ENCODE results near the gene ADAM29.
"Not testable (repeated sequence)": the region's sequence is repeated elsewhere in the genome, so short reads cannot be mapped to it uniquely, and the experiment has no call there.

ADAM29 gene

GRCh38 chr4:174918058-174918457 lies at the start of gene ADAM29:
Gene ADAM29 (plus strand): TSS chr4:174918358. CDS start chr4:174975526, 57,168 bp downstream.
- DNase-seq (ENCODE audit: low read depth, low spot score) = no peak

GRCh38 chr4:174869339-174869738 lies 48.8 kb upstream of the ADAM29 start:
- no peak for DNase-seq (ENCODE audit: low read depth, low spot score)

- DNase-seq (ENCODE audit: low read depth, low spot score) = no peak
Measured at GRCh38 chr4:174870311-174870710, 47.8 kb upstream of the ADAM29 start.

- DNase-seq (ENCODE audit: low read depth, low spot score) = no peak
Measured at GRCh38 chr4:174871407-174871806, 46.8 kb upstream of the ADAM29 start.

- not testable (repeated sequence) for DNase-seq (ENCODE audit: low read depth, low spot score)
Measured at GRCh38 chr4:174873146-174873545, 45.0 kb upstream of the ADAM29 start.

- DNase-seq (ENCODE audit: low read depth, low spot score) = peak; percentile 7
Measured at GRCh38 chr4:174873931-174874330, 44.2 kb upstream of the ADAM29 start.

- no peak for DNase-seq (ENCODE audit: low read depth, low spot score)
Measured at GRCh38 chr4:174874898-174875297, 43.3 kb upstream of the ADAM29 start.

- DNase-seq (ENCODE audit: low read depth, low spot score) = no peak
Measured at GRCh38 chr4:174880001-174880400, 38.2 kb upstream of the ADAM29 start.

- no peak for DNase-seq (ENCODE audit: low read depth, low spot score)
Measured at GRCh38 chr4:174882317-174882992, 35.7 kb upstream of the ADAM29 start.

- DNase-seq (ENCODE audit: low read depth, low spot score) = no peak
Measured at GRCh38 chr4:174907508-174907907, 10.7 kb upstream of the ADAM29 start.

GRCh38 chr4:174910271-174910670 lies 7.9 kb upstream of the ADAM29 start:
- DNase-seq (ENCODE audit: low read depth, low spot score) = no peak

GRCh38 chr4:174912919-174913543 lies 5.1 kb upstream of the ADAM29 start:
- no peak for DNase-seq (ENCODE audit: low read depth, low spot score)

- no peak for DNase-seq (ENCODE audit: low read depth, low spot score)
Measured at GRCh38 chr4:174919886-174920423, 1.8 kb downstream of the ADAM29 start.

GRCh38 chr4:174926958-174927357 lies 8.8 kb downstream of the ADAM29 start:
- no peak for DNase-seq (ENCODE audit: low read depth, low spot score)

GRCh38 chr4:174928174-174928573 lies 10.0 kb downstream of the ADAM29 start:
- DNase-seq (ENCODE audit: low read depth, low spot score) = no peak

- DNase-seq (ENCODE audit: low read depth, low spot score) = no peak
Measured at GRCh38 chr4:174928575-174929253, 10.6 kb downstream of the ADAM29 start.

GRCh38 chr4:174929346-174929745 lies 11.2 kb downstream of the ADAM29 start:
- DNase-seq (ENCODE audit: low read depth, low spot score) = no peak

- no peak for DNase-seq (ENCODE audit: low read depth, low spot score)
Measured at GRCh38 chr4:174930895-174931294, 12.7 kb downstream of the ADAM29 start.

GRCh38 chr4:174933083-174933482 lies 14.9 kb downstream of the ADAM29 start:
- no peak for DNase-seq (ENCODE audit: low read depth, low spot score)

- no peak for DNase-seq (ENCODE audit: low read depth, low spot score)
Measured at GRCh38 chr4:174934360-174934759, 16.2 kb downstream of the ADAM29 start.

GRCh38 chr4:174935607-174936006 lies 17.4 kb downstream of the ADAM29 start:
- DNase-seq (ENCODE audit: low read depth, low spot score) = no peak

- no peak for DNase-seq (ENCODE audit: low read depth, low spot score)
Measured at GRCh38 chr4:174940002-174940401, 21.8 kb downstream of the ADAM29 start.

- DNase-seq (ENCODE audit: low read depth, low spot score) = no peak
Measured at GRCh38 chr4:174946246-174946645, 28.1 kb downstream of the ADAM29 start.

All from iPS DF 19.7 (cell line).